Liver (tissue), 9 donors: Measurements from ENCODE around the gene AADACL3. TPM values are rescaled to one million over a fixed set of nuclear protein-coding genes. Genes with fewer than 3 reads are reported as not detected.

Experiments
- DNase-seq: peaks from one replicate; pipeline ENCODE4 v3.0.0-alpha.2; 2017; ENCODE audit warnings: low spot score
- H3K27ac ChIP-seq, 2 donors: one replicate each; pipeline ENCODE4 v1.7.0; 2013; ENCODE audit warnings: inconsistent platforms in 2 of 2, low read length in 2 of 2, control low read depth in 1 of 2, low read depth in 1 of 2, mild to moderate bottlenecking in 1 of 2
- H3K27me3 ChIP-seq, 4 donors: one replicate each; pipeline versions ENCODE4 v1.6.1 to v1.7.0; 2013; ENCODE audit warnings: low read length in 3 of 4, inconsistent platforms in 1 of 4, mild to moderate bottlenecking in 1 of 4, moderate library complexity in 1 of 4; ENCODE audit not compliant: control insufficient read depth in 4 of 4, insufficient read depth in 4 of 4
- H3K36me3 ChIP-seq, 4 donors: one replicate each; pipeline versions ENCODE4 v1.6.1 to v1.7.0; 2013; ENCODE audit warnings: low read length in 3 of 4, mild to moderate bottlenecking in 3 of 4, low read depth in 1 of 4, moderate library complexity in 1 of 4; ENCODE audit not compliant: control insufficient read depth in 4 of 4, insufficient read depth in 3 of 4
- H3K4me1 ChIP-seq, 4 donors: one replicate each; pipeline versions ENCODE4 v1.6.1 to v1.7.0; 2013; ENCODE audit warnings: low read length in 3 of 4, mild to moderate bottlenecking in 3 of 4, moderate library complexity in 1 of 4; ENCODE audit not compliant: control insufficient read depth in 4 of 4, insufficient read depth in 4 of 4
- H3K4me3 ChIP-seq, 3 donors: one replicate each; pipeline versions ENCODE4 v1.6.1 to v1.7.0; 2013; ENCODE audit warnings: low read length in 3 of 3, control low read depth in 1 of 3, low read depth in 1 of 3, mild to moderate bottlenecking in 1 of 3
- H3K9ac ChIP-seq, 2 donors: one replicate each; pipeline ENCODE4 v1.7.0; 2013; ENCODE audit warnings: low read length in 2 of 2, mild to moderate bottlenecking in 2 of 2, moderate library complexity in 2 of 2, control low read depth in 1 of 2, low read depth in 1 of 2
- H3K9me3 ChIP-seq, 4 donors: one replicate each; pipeline versions ENCODE4 v1.6.1 to v1.7.0; 2013; ENCODE audit warnings: low read length in 3 of 4; ENCODE audit not compliant: control insufficient read depth in 4 of 4
- EGR1 ChIP-seq, 2 donors: IDR thresholded peaks; 2 replicates each; pipeline ENCODE4 v1.6.1; 2016 to 2018; ENCODE audit warnings: antibody characterized with exemption in 2 of 2, low read depth in 2 of 2
- FOXA1 ChIP-seq: IDR thresholded peaks from 2 replicates; pipeline ENCODE4 v1.6.1; 2016; ENCODE audit warnings: antibody characterized with exemption
- FOXA2 ChIP-seq: IDR thresholded peaks from 2 replicates; pipeline ENCODE4 v1.6.1; 2016; ENCODE audit warnings: antibody characterized with exemption
- GABPA ChIP-seq, 2 donors: IDR thresholded peaks in 1 of 2; conservative IDR thresholded peaks in 1 of 2; 2 replicates each; pipeline ENCODE4 v1.6.1; 2016; ENCODE audit warnings: antibody characterized with exemption in 2 of 2, mild to moderate bottlenecking in 1 of 2, moderate library complexity in 1 of 2
- HNF4A ChIP-seq, 2 donors: conservative IDR thresholded peaks; 2 replicates each; pipeline ENCODE4 v1.6.1; 2016; ENCODE audit warnings: antibody characterized with exemption in 2 of 2, mild to moderate bottlenecking in 2 of 2
- HNF4G ChIP-seq: IDR thresholded peaks from 2 replicates; pipeline ENCODE4 v1.6.1; 2016; ENCODE audit warnings: antibody characterized with exemption
- JUND ChIP-seq, 2 donors: IDR thresholded peaks; 2 replicates each; pipeline ENCODE4 v1.6.1; 2016; ENCODE audit warnings: antibody characterized with exemption in 2 of 2
- NR2F2 ChIP-seq: IDR thresholded peaks from 2 replicates; pipeline ENCODE4 v1.6.1; 2016; ENCODE audit warnings: antibody characterized with exemption
- RXRA ChIP-seq, 2 donors: IDR thresholded peaks; 2 replicates each; pipeline ENCODE4 v1.6.1; 2017 to 2018; ENCODE audit warnings: antibody characterized with exemption in 2 of 2, mild to moderate bottlenecking in 1 of 2
- SP1 ChIP-seq: IDR thresholded peaks from 2 replicates; pipeline ENCODE4 v1.6.1; 2018; ENCODE audit warnings: antibody characterized with exemption, mild to moderate bottlenecking
- TAF1 ChIP-seq: conservative IDR thresholded peaks from 2 replicates; pipeline ENCODE4 v1.6.1; 2016; ENCODE audit warnings: antibody characterized with exemption, mild to moderate bottlenecking
- YY1 ChIP-seq: IDR thresholded peaks from 2 replicates; pipeline ENCODE4 v1.6.1; 2016; ENCODE audit warnings: antibody characterized with exemption, mild to moderate bottlenecking
- WGBS: extraction: QIAGEN DNeasy Blood & Tissue Kit; methylation state at CpG from one replicate; pipeline ENCODE4 v1.1.7; 2013; 5-methylcytosine and 5-hydroxymethylcytosine counted together
- polyA plus RNA-seq, 2 donors: library from polyadenylated mRNA; stranded (reverse) in 1 of 2; unstranded in 1 of 2; fragments of 200-250 nt in 1 of 2; fragments of >200 nt in 1 of 2; fragmentation: Nextera tagmentation in 1 of 2; extraction: Ambion mirVana in 1 of 2; gene quantifications; one replicate each; pipeline versions ENCODE4 v1.2.1 to v1.2.3, GENCODE V29; 2013 to 2015
- total RNA-seq, 2 donors: library from RNA; depleted of rRNA; stranded (reverse); fragments of >200 nt; gene quantifications; one replicate each; pipeline ENCODE4 v1.2.3, GENCODE V29; 2014
- TF ChIP-seq, protein P1 (sequence below): IDR thresholded peaks from 2 replicates; pipeline ENCODE4 v1.6.1; 2016; ENCODE audit warnings: antibody characterized with exemption
- TF ChIP-seq, protein P2 (sequence below): IDR thresholded peaks from 2 replicates; pipeline ENCODE4 v1.6.1; 2016; ENCODE audit warnings: antibody characterized with exemption
- TF ChIP-seq, protein P3 (sequence below): IDR thresholded peaks from 2 replicates; pipeline ENCODE4 v1.6.1; 2016; ENCODE audit warnings: antibody characterized with exemption
- TF ChIP-seq, protein P4 (sequence below): IDR thresholded peaks from 2 replicates; pipeline ENCODE4 v1.6.1; 2016; ENCODE audit warnings: antibody characterized with exemption, mild to moderate bottlenecking
- donor health status: healthy.
- donor health status: healthy.
- donor health status: healthy.
- donor health status: healthy.
- donor health status: healthy.

AADACL3 gene
- total and polyA plus RNA-seq, 4 donors, result not detected

DNA sequence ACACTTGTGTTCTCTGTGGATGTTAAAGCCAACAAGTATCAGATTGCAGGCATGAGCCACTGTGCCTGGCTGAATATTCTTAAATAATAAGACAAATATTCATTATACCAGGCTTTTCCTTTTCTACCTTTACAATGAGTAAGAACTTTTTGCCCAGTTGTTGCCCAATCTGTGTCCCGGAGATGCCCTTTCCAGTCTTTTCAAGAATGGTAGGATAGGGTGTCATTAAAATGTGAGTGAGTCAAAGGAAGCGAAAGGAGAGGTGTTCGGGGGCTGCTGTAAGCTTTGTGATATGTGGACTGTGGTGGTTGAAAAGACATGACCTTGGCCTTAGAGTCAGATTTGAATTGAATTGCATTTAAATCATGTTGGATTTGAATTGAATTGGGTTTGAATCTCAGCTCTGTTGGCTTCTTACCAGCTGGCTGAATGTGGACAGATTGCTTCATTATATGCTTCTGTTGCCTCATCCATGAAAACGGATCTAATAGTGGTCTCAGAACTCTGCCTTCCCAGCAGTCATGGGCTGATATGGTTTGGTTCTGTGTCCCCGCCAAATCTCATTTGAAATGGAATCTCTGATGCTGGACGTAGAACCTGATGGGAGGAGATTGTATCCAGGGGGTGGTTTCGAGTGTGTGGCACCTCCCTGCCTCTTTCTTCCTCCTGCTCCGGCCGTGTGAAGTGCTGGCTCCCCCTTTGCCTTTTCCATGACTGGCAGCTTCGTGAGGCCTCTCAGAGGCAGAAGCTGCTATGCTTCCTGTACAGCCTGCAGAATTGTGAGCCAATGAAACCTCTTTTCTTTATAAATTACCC is 22.7 kb upstream of the AADACL3 start (continued):
- TF ChIP-seq JUND (IDR thresholded peaks at IDR 0.05) (no peak), RXRA (IDR thresholded peaks at IDR 0.05) (peak; percentile 8 to 46), SP1 (no peak), FOXA1 (no peak), FOXA2 (no peak), TAF1 (no peak)
- TF ChIP-seq, protein P1, sequence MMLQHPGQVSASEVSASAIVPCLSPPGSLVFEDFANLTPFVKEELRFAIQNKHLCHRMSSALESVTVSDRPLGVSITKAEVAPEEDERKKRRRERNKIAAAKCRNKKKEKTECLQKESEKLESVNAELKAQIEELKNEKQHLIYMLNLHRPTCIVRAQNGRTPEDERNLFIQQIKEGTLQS, result peak; percentile 26
- TF ChIP-seq, protein P2, sequence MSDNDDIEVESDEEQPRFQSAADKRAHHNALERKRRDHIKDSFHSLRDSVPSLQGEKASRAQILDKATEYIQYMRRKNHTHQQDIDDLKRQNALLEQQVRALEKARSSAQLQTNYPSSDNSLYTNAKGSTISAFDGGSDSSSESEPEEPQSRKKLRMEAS, result no peak
- TF ChIP-seq, protein P3, sequence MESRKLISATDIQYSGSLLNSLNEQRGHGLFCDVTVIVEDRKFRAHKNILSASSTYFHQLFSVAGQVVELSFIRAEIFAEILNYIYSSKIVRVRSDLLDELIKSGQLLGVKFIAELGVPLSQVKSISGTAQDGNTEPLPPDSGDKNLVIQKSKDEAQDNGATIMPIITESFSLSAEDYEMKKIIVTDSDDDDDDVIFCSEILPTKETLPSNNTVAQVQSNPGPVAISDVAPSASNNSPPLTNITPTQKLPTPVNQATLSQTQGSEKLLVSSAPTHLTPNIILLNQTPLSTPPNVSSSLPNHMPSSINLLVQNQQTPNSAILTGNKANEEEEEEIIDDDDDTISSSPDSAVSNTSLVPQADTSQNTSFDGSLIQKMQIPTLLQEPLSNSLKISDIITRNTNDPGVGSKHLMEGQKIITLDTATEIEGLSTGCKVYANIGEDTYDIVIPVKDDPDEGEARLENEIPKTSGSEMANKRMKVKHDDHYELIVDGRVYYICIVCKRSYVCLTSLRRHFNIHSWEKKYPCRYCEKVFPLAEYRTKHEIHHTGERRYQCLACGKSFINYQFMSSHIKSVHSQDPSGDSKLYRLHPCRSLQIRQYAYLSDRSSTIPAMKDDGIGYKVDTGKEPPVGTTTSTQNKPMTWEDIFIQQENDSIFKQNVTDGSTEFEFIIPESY, result no peak

DNA sequence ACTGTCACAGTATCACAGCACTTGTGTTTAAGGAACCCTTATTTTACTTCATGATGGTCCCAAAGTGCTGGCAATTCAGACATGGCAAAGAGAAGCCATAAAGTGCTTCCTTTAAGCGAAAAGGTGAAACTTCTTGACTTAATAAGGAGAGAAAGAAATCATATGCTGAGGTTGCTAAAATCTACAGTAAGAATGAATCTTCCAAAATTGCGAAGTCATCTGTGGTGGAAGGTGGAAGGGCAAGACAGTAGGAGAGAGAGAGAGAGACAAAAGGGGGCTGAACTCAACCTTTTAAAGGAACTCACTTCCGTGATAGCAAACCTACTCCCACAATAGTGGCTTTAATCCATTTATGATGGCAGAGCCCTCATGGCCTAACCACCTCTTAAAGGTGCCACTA is 19.3 kb upstream of the AADACL3 start:
- Histone ChIP-seq H3K36me3 (no peaks in the 10 kb centered on the region), H3K9me3 (peaks cover 0 to 5% (median under 1%) of the 10 kb centered on the region in 4 donors), H3K27me3 (no peaks in the 10 kb centered on the region), H3K4me1 (peaks cover 0 to 12% (median 4%) of the 10 kb centered on the region in 4 donors), H3K9ac (no peak overlapping the region), H3K27ac (no peak overlapping the region), H3K4me3 (no peak overlapping the region)
- no peak for DNase-seq
- 83% methylated on average over 3 of the region's 3 CpGs for WGBS
- no peak for TF ChIP-seq EGR1 (IDR thresholded peaks at IDR 0.05; ENCODE audit: low read depth in 2 of 2)
- no peak for TF ChIP-seq HNF4A (conservative IDR thresholded peaks at IDR 0.05)
- TF ChIP-seq, protein P1, result no peak
- TF ChIP-seq TAF1, result no peak
- TF ChIP-seq RXRA (IDR thresholded peaks at IDR 0.05), result no peak
- no peak for TF ChIP-seq HNF4G
- TF ChIP-seq FOXA2, result no peak
- TF ChIP-seq, protein P4, sequence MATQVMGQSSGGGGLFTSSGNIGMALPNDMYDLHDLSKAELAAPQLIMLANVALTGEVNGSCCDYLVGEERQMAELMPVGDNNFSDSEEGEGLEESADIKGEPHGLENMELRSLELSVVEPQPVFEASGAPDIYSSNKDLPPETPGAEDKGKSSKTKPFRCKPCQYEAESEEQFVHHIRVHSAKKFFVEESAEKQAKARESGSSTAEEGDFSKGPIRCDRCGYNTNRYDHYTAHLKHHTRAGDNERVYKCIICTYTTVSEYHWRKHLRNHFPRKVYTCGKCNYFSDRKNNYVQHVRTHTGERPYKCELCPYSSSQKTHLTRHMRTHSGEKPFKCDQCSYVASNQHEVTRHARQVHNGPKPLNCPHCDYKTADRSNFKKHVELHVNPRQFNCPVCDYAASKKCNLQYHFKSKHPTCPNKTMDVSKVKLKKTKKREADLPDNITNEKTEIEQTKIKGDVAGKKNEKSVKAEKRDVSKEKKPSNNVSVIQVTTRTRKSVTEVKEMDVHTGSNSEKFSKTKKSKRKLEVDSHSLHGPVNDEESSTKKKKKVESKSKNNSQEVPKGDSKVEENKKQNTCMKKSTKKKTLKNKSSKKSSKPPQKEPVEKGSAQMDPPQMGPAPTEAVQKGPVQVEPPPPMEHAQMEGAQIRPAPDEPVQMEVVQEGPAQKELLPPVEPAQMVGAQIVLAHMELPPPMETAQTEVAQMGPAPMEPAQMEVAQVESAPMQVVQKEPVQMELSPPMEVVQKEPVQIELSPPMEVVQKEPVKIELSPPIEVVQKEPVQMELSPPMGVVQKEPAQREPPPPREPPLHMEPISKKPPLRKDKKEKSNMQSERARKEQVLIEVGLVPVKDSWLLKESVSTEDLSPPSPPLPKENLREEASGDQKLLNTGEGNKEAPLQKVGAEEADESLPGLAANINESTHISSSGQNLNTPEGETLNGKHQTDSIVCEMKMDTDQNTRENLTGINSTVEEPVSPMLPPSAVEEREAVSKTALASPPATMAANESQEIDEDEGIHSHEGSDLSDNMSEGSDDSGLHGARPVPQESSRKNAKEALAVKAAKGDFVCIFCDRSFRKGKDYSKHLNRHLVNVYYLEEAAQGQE, result no peak
- TF ChIP-seq NR2F2, result no peak
- TF ChIP-seq YY1, result no peak
- TF ChIP-seq GABPA (IDR thresholded peaks at IDR 0.05 in 1 of 2, conservative IDR thresholded peaks at IDR 0.05 in 1 of 2), result no peak
- TF ChIP-seq, protein P2, result no peak
- TF ChIP-seq, protein P3, result no peak
- TF ChIP-seq JUND (IDR thresholded peaks at IDR 0.05), result no peak
- TF ChIP-seq SP1, result no peak
